ENCODE data around the gene GRIK5.

GRIK5 gene

GRCh38 chr19:42076380-42076944 lies 6.5 kb upstream of the GRIK5 start:
- DNase-seq (ENCODE audit: extremely low read depth in 1 of 2, low read depth in 1 of 2), result peak in 1 of 2 donors; percentile 21

- peak; percentile 93 to 95 for DNase-seq (ENCODE audit: extremely low read depth in 1 of 2, low read depth in 1 of 2)
Measured at GRCh38 chr19:42075616-42076379, 5.8 kb upstream of the GRIK5 start, which contains the start of gene ZNF574. TSS of gene ZNF574 (plus strand) at chr19:42076166. CDS start at chr19:42078607, 2,441 bp downstream.

- DNase-seq (ENCODE audit: extremely low read depth in 1 of 2, low read depth in 1 of 2), result no peak
Measured at GRCh38 chr19:42075364-42075615, 5.3 kb upstream of the GRIK5 start.

- no peak for DNase-seq (ENCODE audit: extremely low read depth in 1 of 2, low read depth in 1 of 2)
Measured at GRCh38 chr19:42074513-42075363, 4.7 kb upstream of the GRIK5 start.

GRCh38 chr19:42071247-42071646 lies 1.2 kb upstream of the GRIK5 start:
- no peak for DNase-seq (ENCODE audit: extremely low read depth in 1 of 2, low read depth in 1 of 2)

- no peak for DNase-seq (ENCODE audit: extremely low read depth in 1 of 2, low read depth in 1 of 2)
Measured at GRCh38 chr19:42068756-42069571, 1.0 kb downstream of the GRIK5 start.

- DNase-seq (ENCODE audit: extremely low read depth in 1 of 2, low read depth in 1 of 2), result no peak
Measured at GRCh38 chr19:42068361-42068755, 1.6 kb downstream of the GRIK5 start.

GRCh38 chr19:42067315-42067888 lies 2.6 kb downstream of the GRIK5 start:
- DNase-seq (ENCODE audit: extremely low read depth in 1 of 2, low read depth in 1 of 2), result no peak

GRCh38 chr19:42066075-42066754 lies 3.8 kb downstream of the GRIK5 start:
- no peak for DNase-seq (ENCODE audit: extremely low read depth in 1 of 2, low read depth in 1 of 2)

- no peak for DNase-seq (ENCODE audit: extremely low read depth in 1 of 2, low read depth in 1 of 2)
Measured at GRCh38 chr19:42065511-42065910, 4.5 kb downstream of the GRIK5 start.

- DNase-seq (ENCODE audit: extremely low read depth in 1 of 2, low read depth in 1 of 2), result no peak
Measured at GRCh38 chr19:42065051-42065450, 5.0 kb downstream of the GRIK5 start.

- no peak for DNase-seq (ENCODE audit: extremely low read depth in 1 of 2, low read depth in 1 of 2)
Measured at GRCh38 chr19:42064432-42064831, 5.6 kb downstream of the GRIK5 start.

- DNase-seq (ENCODE audit: extremely low read depth in 1 of 2, low read depth in 1 of 2), result no peak
Measured at GRCh38 chr19:42062381-42062780, 7.6 kb downstream of the GRIK5 start.

GRCh38 chr19:42060117-42060516 lies 9.9 kb downstream of the GRIK5 start:
- no peak for DNase-seq (ENCODE audit: extremely low read depth in 1 of 2, low read depth in 1 of 2)

GRCh38 chr19:42059196-42059595 lies 10.8 kb downstream of the GRIK5 start:
- DNase-seq (ENCODE audit: extremely low read depth in 1 of 2, low read depth in 1 of 2), result no peak

- no peak for DNase-seq (ENCODE audit: extremely low read depth in 1 of 2, low read depth in 1 of 2)
Measured at GRCh38 chr19:42057846-42058245, 12.2 kb downstream of the GRIK5 start.

- no peak for DNase-seq (ENCODE audit: extremely low read depth in 1 of 2, low read depth in 1 of 2)
Measured at GRCh38 chr19:42054205-42054604, 15.8 kb downstream of the GRIK5 start.

- DNase-seq (ENCODE audit: extremely low read depth in 1 of 2, low read depth in 1 of 2), result no peak
Measured at GRCh38 chr19:42053037-42053935, 16.7 kb downstream of the GRIK5 start.

GRCh38 chr19:42052241-42052863 lies 17.7 kb downstream of the GRIK5 start:
- no peak for DNase-seq (ENCODE audit: extremely low read depth in 1 of 2, low read depth in 1 of 2)
